ENCODE results near the gene ATP8A2.

GRCh38 chr13:25770601-25771000, 398.8 kb downstream of the ATP8A2 start:
- TF ChIP-seq CTCF (IDR thresholded peaks at IDR 0.05; ENCODE audit: low read length) (no peak), EZH2 (optimal IDR thresholded peaks at IDR 0.05; ENCODE audit: low read depth, low read length) (no peak)

Measured in MM.1S (cell line).